ENCODE measurements around the gene DMRTC2. TPM values are rescaled to one million over a fixed set of nuclear protein-coding genes. Genes with fewer than 3 reads are reported as not detected.

Gene DMRTC2
- total RNA-seq, 1 experiment from 2014 or later: not detected

GRCh38 chr19:41871573-41872383 is 26.9 kb downstream of the DMRTC2 start (continued):
- TF ChIP-seq NR3C1 (CRISPR knock-in tag; conservative IDR thresholded peaks at IDR 0.05; ENCODE audit: low read depth) (no peak), ESRRA (CRISPR knock-in tag; IDR thresholded peaks at IDR 0.05; ENCODE audit: borderline replicate concordance) (0 out of 2 replicates have a peak, but pooled peaks have one; percentile 17)

- DNase-seq (ENCODE audit: low spot score) (no peak), ATAC-seq (peak; percentile 3)
- peaks cover 6% of the 10 kb centered on the region for H3K27me3 Mint-ChIP-seq (ENCODE audit: low read depth)
- H3K4me1 Mint-ChIP-seq: peaks cover 11% of the 10 kb centered on the region
- peaks cover 41% of the 10 kb centered on the region for H3K36me3 Mint-ChIP-seq
- H3K4me3 Mint-ChIP-seq: no peak overlapping the region
- CTCF ChIA-PET: interaction anchor here (0.8 to 3.7 kb wide), 19 partner anchors 10 to 222 kb away, joined by 3 to 46 read pairs (median 5); partner anchors contain the start of genes ARHGEF1, ERFL, RABAC1 and RPS19
- no peaks in the 10 kb centered on the region for H3K9me3 Mint-ChIP-seq
- peak overlapping the region; percentile 91 for H3K27ac Mint-ChIP-seq
- POLR2A ChIA-PET: interaction anchor here (0.6 to 4.3 kb wide), 7 partner anchors 9 to 86 kb away, joined by 3 to 30 read pairs (median 7); partner anchors contain the start of genes ARHGEF1, RABAC1 and RPS19
- TF ChIP-seq MLX (CRISPR knock-in tag; IDR thresholded peaks at IDR 0.05) (0 out of 2 replicates have a peak, but pooled peaks have one; percentile 26), ZNF396 (CRISPR knock-in tag; IDR thresholded peaks at IDR 0.05; ENCODE audit: borderline replicate concordance) (no peak), SMAD3 (CRISPR knock-in tag; IDR thresholded peaks at IDR 0.05; ENCODE audit: borderline replicate concordance) (0 out of 2 replicates have a peak, but pooled peaks have one; percentile 56), CREB1 (CRISPR knock-in tag; IDR thresholded peaks at IDR 0.05) (no peak), ZBTB43 (CRISPR knock-in tag; IDR thresholded peaks at IDR 0.05) (no peak), AR (CRISPR knock-in tag; IDR thresholded peaks at IDR 0.05) (0 out of 2 replicates have a peak, but pooled peaks have one; percentile 4), ZNF425 (CRISPR knock-in tag; conservative IDR thresholded peaks at IDR 0.05) (peak; percentile 75), ZMAT4 (CRISPR knock-in tag; IDR thresholded peaks at IDR 0.05) (peak; percentile 29; the same call in 1 of the 2 replicates), NFATC4 (CRISPR knock-in tag; IDR thresholded peaks at IDR 0.05) (peak; percentile 3; the same call in 1 of the 2 replicates), FOXP1 (CRISPR knock-in tag; IDR thresholded peaks at IDR 0.05; ENCODE audit: borderline replicate concordance) (peak; percentile 67), ESRRA (CRISPR knock-in tag; IDR thresholded peaks at IDR 0.05; ENCODE audit: borderline replicate concordance) (0 out of 2 replicates have a peak, but pooled peaks have one; percentile 4)
Measured at GRCh38 chr19:41872384-41872774, 27.5 kb downstream of the DMRTC2 start.
